Muscle of leg (tissue), 11 donors: ENCODE data around the gene MESD. TPM values are rescaled to one million over a fixed set of nuclear protein-coding genes. Genes with fewer than 3 reads are reported as not detected.
A peak's percentile ranks its signal among the peaks of the same experiment; 100 is the strongest.

Experiments
- DNase-seq: peaks from one replicate; pipeline ENCODE4 v3.0.0; 2013
- H3K27ac ChIP-seq: one replicate; pipeline ENCODE4 v1.5.1; 2013; ENCODE audit warnings: mild to moderate bottlenecking, low read length, control low read depth
- H3K27me3 ChIP-seq: one replicate; pipeline ENCODE4 v1.6.1; 2013; ENCODE audit warnings: low read length; ENCODE audit not compliant: control insufficient read depth, insufficient read depth
- H3K36me3 ChIP-seq: one replicate; pipeline ENCODE4 v1.6.1; 2013; ENCODE audit warnings: low read length; ENCODE audit not compliant: control insufficient read depth, insufficient read depth
- H3K4me1 ChIP-seq: one replicate; pipeline ENCODE4 v1.6.1; 2013; ENCODE audit warnings: low read length; ENCODE audit not compliant: control insufficient read depth, insufficient read depth
- H3K4me3 ChIP-seq: one replicate; pipeline ENCODE4 v1.5.1; 2013; ENCODE audit warnings: low read length, control low read depth
- H3K9me3 ChIP-seq: replicated peaks from 2 replicates; pipeline ENCODE4 v1.6.1; 2013; ENCODE audit warnings: low read depth, low read length; ENCODE audit not compliant: control insufficient read depth
- WGBS: methylation state at CpG from one replicate; pipeline ENCODE4 v1.1.5; 2013; ENCODE audit warnings: missing lambda C conversion rate; ENCODE audit not compliant: insufficient coverage; 5-methylcytosine and 5-hydroxymethylcytosine counted together
- polyA plus RNA-seq, 8 donors: library from polyadenylated mRNA; unstranded; fragments of 120-200 nt; gene quantifications; one replicate each; pipeline versions ENCODE4 v1.2.1 to v1.2.3, GENCODE V29; 2013; ENCODE audit warnings: inconsistent platforms in 1 of 8, low replicate concordance in 1 of 8; ENCODE audit not compliant: insufficient read length in 8 of 8, insufficient read depth in 1 of 8
- total RNA-seq: library from RNA; stranded (reverse); fragments of 120-200 nt; gene quantifications from one replicate; pipeline ENCODE4 v1.2.4, GENCODE V29; 2013

MESD gene
- total and polyA plus RNA-seq, 9 donors, result 18.0 to 26.7 (median 22.3) TPM

- H3K27me3 ChIP-seq, result no peaks in the 10 kb centered on the region
- no peaks in the 10 kb centered on the region for H3K9me3 ChIP-seq
- H3K4me3 ChIP-seq, result no peak overlapping the region
- no peaks in the 10 kb centered on the region for H3K4me1 ChIP-seq
- H3K36me3 ChIP-seq, result no peaks in the 10 kb centered on the region
- no peak overlapping the region for H3K27ac ChIP-seq
- DNase-seq, result no peak
- WGBS, result 67% methylated on average over 5 of the region's 7 CpGs
Observed at GRCh38 chr15:80916056-80916455, 73.6 kb downstream of the MESD start.

- H3K27ac ChIP-seq, result no peak overlapping the region
- DNase-seq, result no peak
- H3K4me1 ChIP-seq, result no peaks in the 10 kb centered on the region
- no CpG with 5 or more reads among the region's 3 CpGs for WGBS
- H3K9me3 ChIP-seq, result no peaks in the 10 kb centered on the region
- H3K4me3 ChIP-seq, result no peak overlapping the region
- H3K36me3 ChIP-seq, result peaks cover 6% of the 10 kb centered on the region
- H3K27me3 ChIP-seq, result no peaks in the 10 kb centered on the region
Observed at GRCh38 chr15:80915472-80915871, 74.1 kb downstream of the MESD start.

GRCh38 chr15:80913541-80913940, 76.1 kb downstream of the MESD start:
- Histone ChIP-seq H3K4me3 (no peak overlapping the region), H3K4me1 (no peaks in the 10 kb centered on the region), H3K36me3 (peaks cover 16% of the 10 kb centered on the region), H3K9me3 (no peaks in the 10 kb centered on the region), H3K27ac (no peak overlapping the region), H3K27me3 (no peaks in the 10 kb centered on the region)
- DNase-seq, result no peak
- 90% methylated on average over 2 of the region's 5 CpGs for WGBS

- WGBS, result 67% methylated on average over 1 of the region's 6 CpGs
- Histone ChIP-seq H3K27me3 (no peaks in the 10 kb centered on the region), H3K4me1 (no peaks in the 10 kb centered on the region), H3K27ac (no peak overlapping the region), H3K9me3 (no peaks in the 10 kb centered on the region), H3K4me3 (no peak overlapping the region), H3K36me3 (peaks cover 23% of the 10 kb centered on the region)
- DNase-seq, result no peak
Observed at GRCh38 chr15:80912673-80913072, 76.9 kb downstream of the MESD start.

GRCh38 chr15:80911821-80912220, 77.8 kb downstream of the MESD start:
- no peak overlapping the region for H3K4me3 ChIP-seq
- no peak for DNase-seq
- no peaks in the 10 kb centered on the region for H3K27me3 ChIP-seq
- H3K4me1 ChIP-seq, result no peaks in the 10 kb centered on the region
- no peaks in the 10 kb centered on the region for H3K9me3 ChIP-seq
- WGBS, result 88% methylated on average over 1 of the region's 1 CpG
- H3K27ac ChIP-seq, result no peak overlapping the region
- H3K36me3 ChIP-seq, result peaks cover 23% of the 10 kb centered on the region

- Histone ChIP-seq H3K4me1 (peaks cover 37% of the 10 kb centered on the region), H3K27me3 (no peaks in the 10 kb centered on the region), H3K36me3 (peaks cover 25% of the 10 kb centered on the region), H3K9me3 (no peaks in the 10 kb centered on the region), H3K4me3 (no peak overlapping the region), H3K27ac (no peak overlapping the region)
- peak; percentile 30 for DNase-seq
- 83% methylated on average over 3 of the region's 11 CpGs for WGBS
Observed at GRCh38 chr15:80906159-80906766, 83.4 kb downstream of the MESD start.

- Histone ChIP-seq H3K27ac (no peak overlapping the region), H3K27me3 (no peaks in the 10 kb centered on the region), H3K4me1 (peaks cover 40% of the 10 kb centered on the region), H3K9me3 (no peaks in the 10 kb centered on the region), H3K36me3 (peaks cover 17% of the 10 kb centered on the region), H3K4me3 (no peak overlapping the region)
- peak; percentile 26 for DNase-seq
- 72% methylated on average over 3 of the region's 5 CpGs for WGBS
Observed at GRCh38 chr15:80904998-80905397, 84.6 kb downstream of the MESD start.

- Histone ChIP-seq H3K27ac (no peak overlapping the region), H3K4me1 (peaks cover 47% of the 10 kb centered on the region), H3K36me3 (peaks cover 2% of the 10 kb centered on the region), H3K4me3 (no peak overlapping the region), H3K27me3 (no peaks in the 10 kb centered on the region), H3K9me3 (no peaks in the 10 kb centered on the region)
- 61% methylated on average over 4 of the region's 10 CpGs for WGBS
- peak; percentile 35 for DNase-seq
Observed at GRCh38 chr15:80902298-80902801, 87.3 kb downstream of the MESD start.

GRCh38 chr15:80898040-80898439, 91.6 kb downstream of the MESD start:
- 64% methylated on average over 1 of the region's 2 CpGs for WGBS
- DNase-seq, result no peak

More at GRCh38 chr15:80898040-80898439, 91.6 kb downstream of the MESD start:
- H3K27ac ChIP-seq, result no peak overlapping the region
- no peak overlapping the region for H3K4me3 ChIP-seq
- no peaks in the 10 kb centered on the region for H3K27me3 ChIP-seq
- H3K4me1 ChIP-seq, result peaks cover 36% of the 10 kb centered on the region
- no peaks in the 10 kb centered on the region for H3K9me3 ChIP-seq
- peaks cover 2% of the 10 kb centered on the region for H3K36me3 ChIP-seq
